Tibial nerve (tissue), 4 donors: ENCODE measurements around the gene SYT1.

Experiments
- EP300 ChIP-seq, 2 donors: sonication (generic); formaldehyde crosslinking; IDR thresholded peaks; one replicate each; pipeline ENCODE4 v1.6.1; 2017; ENCODE audit warnings: antibody characterized with exemption in 2 of 2, mild to moderate bottlenecking in 1 of 2
- POLR2A ChIP-seq, 2 donors: fragments of 450-650 bp; IDR thresholded peaks; one replicate each; pipeline ENCODE4 v1.6.1; 2017; ENCODE audit warnings: antibody characterized with exemption in 2 of 2, mild to moderate bottlenecking in 2 of 2, moderate library complexity in 2 of 2
- TF ChIP-seq, protein P1 (sequence below), 5 experiments: fragments of 200-600 bp in 3 of 5; fragments of 450-650 bp in 2 of 5; sonication (generic) in 3 of 5; IDR thresholded peaks; one replicate each; pipeline ENCODE4 v1.5.1; 2016 to 2019; ENCODE audit warnings: antibody characterized with exemption in 5 of 5, mild to moderate bottlenecking in 3 of 5, moderate library complexity in 2 of 5

DNA sequence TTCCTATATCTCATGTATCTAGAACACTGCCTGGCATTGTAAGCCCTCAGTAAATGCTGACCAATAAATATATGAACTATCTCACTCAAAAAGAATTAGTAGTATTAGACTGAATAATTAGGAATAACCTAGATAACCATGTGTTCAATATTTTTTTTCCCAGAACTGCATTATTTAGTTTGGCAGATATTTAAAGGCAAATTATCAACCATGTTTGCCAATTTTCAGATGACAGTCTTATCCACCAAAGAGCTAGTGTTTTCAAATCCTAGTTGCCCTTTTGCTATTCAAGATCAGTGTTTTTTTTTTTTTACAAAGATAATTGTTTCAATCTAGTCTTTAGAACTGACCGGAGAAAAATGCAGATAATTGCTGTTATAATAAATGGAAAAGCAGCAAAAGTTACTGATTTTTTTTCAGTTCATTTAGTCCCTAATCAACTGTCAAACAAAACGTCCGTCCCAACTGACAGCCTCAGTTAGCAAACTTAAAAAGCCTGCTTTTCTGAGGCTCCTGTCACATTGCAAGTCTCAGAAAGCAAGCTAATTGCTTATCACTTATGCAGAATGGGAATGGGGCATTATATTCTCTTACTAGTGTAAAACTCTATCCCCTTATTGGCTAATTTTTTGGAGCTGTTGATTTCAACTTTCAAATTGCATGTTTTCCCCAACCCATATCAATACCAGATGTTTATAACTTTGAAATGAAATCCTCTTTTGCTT lies 623.0 kb downstream of the SYT1 start:
- TF ChIP-seq POLR2A (IDR thresholded peaks at IDR 0.05), result no peak
- TF ChIP-seq, protein P1, sequence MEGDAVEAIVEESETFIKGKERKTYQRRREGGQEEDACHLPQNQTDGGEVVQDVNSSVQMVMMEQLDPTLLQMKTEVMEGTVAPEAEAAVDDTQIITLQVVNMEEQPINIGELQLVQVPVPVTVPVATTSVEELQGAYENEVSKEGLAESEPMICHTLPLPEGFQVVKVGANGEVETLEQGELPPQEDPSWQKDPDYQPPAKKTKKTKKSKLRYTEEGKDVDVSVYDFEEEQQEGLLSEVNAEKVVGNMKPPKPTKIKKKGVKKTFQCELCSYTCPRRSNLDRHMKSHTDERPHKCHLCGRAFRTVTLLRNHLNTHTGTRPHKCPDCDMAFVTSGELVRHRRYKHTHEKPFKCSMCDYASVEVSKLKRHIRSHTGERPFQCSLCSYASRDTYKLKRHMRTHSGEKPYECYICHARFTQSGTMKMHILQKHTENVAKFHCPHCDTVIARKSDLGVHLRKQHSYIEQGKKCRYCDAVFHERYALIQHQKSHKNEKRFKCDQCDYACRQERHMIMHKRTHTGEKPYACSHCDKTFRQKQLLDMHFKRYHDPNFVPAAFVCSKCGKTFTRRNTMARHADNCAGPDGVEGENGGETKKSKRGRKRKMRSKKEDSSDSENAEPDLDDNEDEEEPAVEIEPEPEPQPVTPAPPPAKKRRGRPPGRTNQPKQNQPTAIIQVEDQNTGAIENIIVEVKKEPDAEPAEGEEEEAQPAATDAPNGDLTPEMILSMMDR (IDR thresholded peaks at IDR 0.05), result no peak
- no peak for TF ChIP-seq EP300 (IDR thresholded peaks at IDR 0.05)
